GM12878 (cell line): ENCODE data around the gene SPDYE11.
"Not testable (repeated sequence)": the region's sequence is repeated elsewhere in the genome, so short reads cannot be mapped to it uniquely, and the experiment has no call there.

ENCODE experiments used
- CEBPB ChIP-seq, 2 experiments: fragments of 150-350 bp in 1 of 2; IDR thresholded peaks; 2 replicates each; pipeline ENCODE4 v1.6.1; 2012 to 2014; ENCODE audit warnings: low read depth in 2 of 2, low read length in 2 of 2, borderline replicate concordance in 1 of 2, inconsistent platforms in 1 of 2
- POLR2A ChIP-seq: IDR thresholded peaks from 2 replicates; pipeline ENCODE4 v1.6.1; 2011; ENCODE audit warnings: low read depth, mild to moderate bottlenecking, low read length
- PRDM15 ChIP-seq: fragments of 450-650 bp; formaldehyde crosslinking; IDR thresholded peaks from 2 replicates; pipeline ENCODE4 v1.4.0; 2020; ENCODE audit warnings: mild to moderate bottlenecking, moderate library complexity
- RAD51 ChIP-seq: fragments of 450-650 bp; IDR thresholded peaks from 2 replicates; pipeline ENCODE4 v1.6.1; 2016; ENCODE audit warnings: moderate library complexity, mild to moderate bottlenecking, inconsistent platforms
- YY1 ChIP-seq: IDR thresholded peaks from 2 replicates; pipeline ENCODE4 v1.6.1; 2011; ENCODE audit warnings: low read depth, mild to moderate bottlenecking, low read length
- ZBTB33 ChIP-seq: fragments of 450-650 bp; IDR thresholded peaks from 2 replicates; pipeline ENCODE4 v1.6.1; 2017; ENCODE audit warnings: mild to moderate bottlenecking

- TF ChIP-seq YY1; POLR2A; PRDM15 (CRISPR knock-in tag); RAD51; CEBPB (IDR thresholded peaks at IDR 0.05; ENCODE audit: borderline replicate concordance in 1 of 2, low read depth in 2 of 2, low read length in 2 of 2); ZBTB33: not testable (repeated sequence)
Observed at GRCh38 chr7:73085938-73086337, 28.2 kb upstream of the SPDYE11 start, which contains the start of gene SPDYE9.
